Liver (tissue), 9 donors: ENCODE results near the gene SOX10. TPM values are rescaled to one million over a fixed set of nuclear protein-coding genes. Genes with fewer than 3 reads are reported as not detected.

Source experiments
- DNase-seq: peaks from one replicate; pipeline ENCODE4 v3.0.0-alpha.2; 2017; ENCODE audit warnings: low spot score
- H3K27ac ChIP-seq, 2 donors: one replicate each; pipeline ENCODE4 v1.7.0; 2013; ENCODE audit warnings: inconsistent platforms in 2 of 2, low read length in 2 of 2, control low read depth in 1 of 2, low read depth in 1 of 2, mild to moderate bottlenecking in 1 of 2
- H3K27me3 ChIP-seq, 4 donors: one replicate each; pipeline versions ENCODE4 v1.6.1 to v1.7.0; 2013; ENCODE audit warnings: low read length in 3 of 4, inconsistent platforms in 1 of 4, mild to moderate bottlenecking in 1 of 4, moderate library complexity in 1 of 4; ENCODE audit not compliant: control insufficient read depth in 4 of 4, insufficient read depth in 4 of 4
- H3K36me3 ChIP-seq, 4 donors: one replicate each; pipeline versions ENCODE4 v1.6.1 to v1.7.0; 2013; ENCODE audit warnings: low read length in 3 of 4, mild to moderate bottlenecking in 3 of 4, low read depth in 1 of 4, moderate library complexity in 1 of 4; ENCODE audit not compliant: control insufficient read depth in 4 of 4, insufficient read depth in 3 of 4
- H3K4me1 ChIP-seq, 4 donors: one replicate each; pipeline versions ENCODE4 v1.6.1 to v1.7.0; 2013; ENCODE audit warnings: low read length in 3 of 4, mild to moderate bottlenecking in 3 of 4, moderate library complexity in 1 of 4; ENCODE audit not compliant: control insufficient read depth in 4 of 4, insufficient read depth in 4 of 4
- H3K4me3 ChIP-seq, 3 donors: one replicate each; pipeline versions ENCODE4 v1.6.1 to v1.7.0; 2013; ENCODE audit warnings: low read length in 3 of 3, control low read depth in 1 of 3, low read depth in 1 of 3, mild to moderate bottlenecking in 1 of 3
- H3K9ac ChIP-seq, 2 donors: one replicate each; pipeline ENCODE4 v1.7.0; 2013; ENCODE audit warnings: low read length in 2 of 2, mild to moderate bottlenecking in 2 of 2, moderate library complexity in 2 of 2, control low read depth in 1 of 2, low read depth in 1 of 2
- H3K9me3 ChIP-seq, 4 donors: one replicate each; pipeline versions ENCODE4 v1.6.1 to v1.7.0; 2013; ENCODE audit warnings: low read length in 3 of 4; ENCODE audit not compliant: control insufficient read depth in 4 of 4
- ATF3 ChIP-seq: IDR thresholded peaks from 2 replicates; pipeline ENCODE4 v1.6.1; 2016; ENCODE audit warnings: antibody characterized with exemption
- CTCF ChIP-seq: fragments of 150-350 bp; IDR thresholded peaks from 2 replicates; pipeline ENCODE4 v1.5.1; 2017; ENCODE audit warnings: improper control_type of control experiment, low read depth, low read length; ENCODE audit not compliant: missing input control
- FOXA1 ChIP-seq: IDR thresholded peaks from 2 replicates; pipeline ENCODE4 v1.6.1; 2016; ENCODE audit warnings: antibody characterized with exemption
- FOXA2 ChIP-seq: IDR thresholded peaks from 2 replicates; pipeline ENCODE4 v1.6.1; 2016; ENCODE audit warnings: antibody characterized with exemption
- GABPA ChIP-seq, 2 donors: IDR thresholded peaks in 1 of 2; conservative IDR thresholded peaks in 1 of 2; 2 replicates each; pipeline ENCODE4 v1.6.1; 2016; ENCODE audit warnings: antibody characterized with exemption in 2 of 2, mild to moderate bottlenecking in 1 of 2, moderate library complexity in 1 of 2
- HNF4A ChIP-seq, 2 donors: conservative IDR thresholded peaks; 2 replicates each; pipeline ENCODE4 v1.6.1; 2016; ENCODE audit warnings: antibody characterized with exemption in 2 of 2, mild to moderate bottlenecking in 2 of 2
- HNF4G ChIP-seq: IDR thresholded peaks from 2 replicates; pipeline ENCODE4 v1.6.1; 2016; ENCODE audit warnings: antibody characterized with exemption
- JUND ChIP-seq, 2 donors: IDR thresholded peaks; 2 replicates each; pipeline ENCODE4 v1.6.1; 2016; ENCODE audit warnings: antibody characterized with exemption in 2 of 2
- MAX ChIP-seq: IDR thresholded peaks from 2 replicates; pipeline ENCODE4 v1.6.1; 2016; ENCODE audit warnings: antibody characterized with exemption
- NR2F2 ChIP-seq: IDR thresholded peaks from 2 replicates; pipeline ENCODE4 v1.6.1; 2016; ENCODE audit warnings: antibody characterized with exemption
- RAD21 ChIP-seq, 2 donors: IDR thresholded peaks; 2 replicates each; pipeline ENCODE4 v1.6.1; 2016; ENCODE audit warnings: antibody characterized with exemption in 2 of 2, mild to moderate bottlenecking in 2 of 2
- REST ChIP-seq: IDR thresholded peaks from 2 replicates; pipeline ENCODE4 v1.6.1; 2016; ENCODE audit warnings: antibody characterized with exemption, mild to moderate bottlenecking
- RXRA ChIP-seq, 2 donors: IDR thresholded peaks; 2 replicates each; pipeline ENCODE4 v1.6.1; 2017 to 2018; ENCODE audit warnings: antibody characterized with exemption in 2 of 2, mild to moderate bottlenecking in 1 of 2
- SP1 ChIP-seq: IDR thresholded peaks from 2 replicates; pipeline ENCODE4 v1.6.1; 2018; ENCODE audit warnings: antibody characterized with exemption, mild to moderate bottlenecking
- TAF1 ChIP-seq: conservative IDR thresholded peaks from 2 replicates; pipeline ENCODE4 v1.6.1; 2016; ENCODE audit warnings: antibody characterized with exemption, mild to moderate bottlenecking
- YY1 ChIP-seq: IDR thresholded peaks from 2 replicates; pipeline ENCODE4 v1.6.1; 2016; ENCODE audit warnings: antibody characterized with exemption, mild to moderate bottlenecking
- ZBTB33 ChIP-seq: IDR thresholded peaks from 2 replicates; pipeline ENCODE4 v1.6.1; 2016; ENCODE audit warnings: antibody characterized with exemption
- WGBS: extraction: QIAGEN DNeasy Blood & Tissue Kit; methylation state at CpG from one replicate; pipeline ENCODE4 v1.1.7; 2013; 5-methylcytosine and 5-hydroxymethylcytosine counted together
- polyA plus RNA-seq, 2 donors: library from polyadenylated mRNA; stranded (reverse) in 1 of 2; unstranded in 1 of 2; fragments of 200-250 nt in 1 of 2; fragments of >200 nt in 1 of 2; fragmentation: Nextera tagmentation in 1 of 2; extraction: Ambion mirVana in 1 of 2; gene quantifications; one replicate each; pipeline versions ENCODE4 v1.2.1 to v1.2.3, GENCODE V29; 2013 to 2015
- total RNA-seq, 2 donors: library from RNA; depleted of rRNA; stranded (reverse); fragments of >200 nt; gene quantifications; one replicate each; pipeline ENCODE4 v1.2.3, GENCODE V29; 2014
- donor health status: healthy.
- donor health status: healthy.
- donor health status: healthy.
- donor health status: healthy.
- donor health status: healthy.

SOX10 gene
- total and polyA plus RNA-seq, 4 donors, result 0.05 to 0.29 (median 0.07) TPM

GRCh38 chr22:37971475-37972434 is 12.6 kb downstream of the SOX10 start:
- no peak overlapping the region for H3K4me3 ChIP-seq
- no peak overlapping the region for H3K27ac ChIP-seq
- H3K9ac ChIP-seq, result no peak overlapping the region
- WGBS, result 92% methylated on average over 7 of the region's 7 CpGs
- H3K4me1 ChIP-seq, result no peaks in the 10 kb centered on the region
- no peaks in the 10 kb centered on the region for H3K9me3 ChIP-seq
- no peak for TF ChIP-seq RXRA (IDR thresholded peaks at IDR 0.05)
- TF ChIP-seq GABPA (IDR thresholded peaks at IDR 0.05 in 1 of 2, conservative IDR thresholded peaks at IDR 0.05 in 1 of 2), result no peak
- no peak for TF ChIP-seq MAX
- no peak for TF ChIP-seq HNF4G
- no peak for TF ChIP-seq FOXA2
- TF ChIP-seq TAF1, result no peak
- no peak for TF ChIP-seq JUND (IDR thresholded peaks at IDR 0.05)
- no peak for TF ChIP-seq YY1
- TF ChIP-seq HNF4A (conservative IDR thresholded peaks at IDR 0.05), result no peak
- no peak for TF ChIP-seq REST
- TF ChIP-seq ATF3, result no peak
- no peak for TF ChIP-seq RAD21 (IDR thresholded peaks at IDR 0.05)
- no peak for TF ChIP-seq CTCF
- no peak for TF ChIP-seq SP1
- TF ChIP-seq FOXA1, result no peak
- TF ChIP-seq ZBTB33, result no peak
- no peak for TF ChIP-seq NR2F2
- H3K36me3 ChIP-seq, result peaks cover 2 to 26% (median 16%) of the 10 kb centered on the region in 4 donors
- DNase-seq, result no peak
- H3K27me3 ChIP-seq, result no peaks in the 10 kb centered on the region
